Ovary (tissue), 3 donors: ENCODE data around the gene TMTC2.

Experiments
- CTCF ChIP-seq, 3 donors: fragments of 450-650 bp in 2 of 3; fragments of 200-600 bp in 1 of 3; IDR thresholded peaks; one replicate each; pipeline versions ENCODE4 v1.5.1 to v1.8.0; 2016 to 2022; ENCODE audit warnings: antibody characterized with exemption in 3 of 3, mild to moderate bottlenecking in 1 of 3
- EP300 ChIP-seq: sonication (generic); formaldehyde crosslinking; IDR thresholded peaks from one replicate; pipeline ENCODE4 v1.6.1; 2017; ENCODE audit warnings: antibody characterized with exemption
- POLR2A ChIP-seq: fragments of 450-650 bp; IDR thresholded peaks from one replicate; pipeline ENCODE4 v1.6.1; 2017; ENCODE audit warnings: antibody characterized with exemption, mild to moderate bottlenecking, moderate library complexity
- donor health status: DM: no; HTN: no; CAD: no.

- no peak for TF ChIP-seq CTCF (IDR thresholded peaks at IDR 0.05)
- TF ChIP-seq POLR2A = no peak
- no peak for TF ChIP-seq EP300
These were observed 354.3 kb downstream of the TMTC2 start for GRCh38 chr12:83040991-83041390.
